Caco-2 (cell line): ENCODE measurements around the gene RNGTT. TPM values are rescaled to one million over a fixed set of nuclear protein-coding genes. Genes with fewer than 3 reads are reported as not detected.

Experiments
- BruUV-seq: library from RNA; stranded (reverse); fragments of 400-500 nt; replicated peaks from 2 replicates; lab custom pipeline; 2021; lab: Mats Ljungman, UMichigan
- CTCF ChIA-PET: fragments of 300-600 bp; sonication (Branson Sonifier 250); formaldehyde crosslinking; loops from one replicate; lab custom pipeline; 2022; ENCODE audit warnings: antibody characterized with exemption; lab: Charles Lee
- POLR2A ChIA-PET: fragments of 300-600 bp; sonication (Branson Sonifier 250); formaldehyde crosslinking; loops from one replicate; lab custom pipeline; 2022; ENCODE audit warnings: antibody characterized with exemption; lab: Charles Lee
- DNase-seq, 2 experiments: peaks; one replicate each; pipeline versions ENCODE4 v3.0.0 to v3.0.0-alpha.2; 2020 to 2022
- H3K27me3 ChIP-seq: replicated peaks from 2 replicates; pipeline ENCODE4 v1.6.0; 2011; ENCODE audit warnings: low read length; ENCODE audit not compliant: control insufficient read depth, insufficient read depth
- H3K36me3 ChIP-seq: 2 replicates; pipeline ENCODE4 v1.5.1; 2011; ENCODE audit warnings: low read length; ENCODE audit not compliant: control insufficient read depth, insufficient read depth
- H3K4me1 ChIP-seq: fragments of 250-450 bp; sonication (Bioruptor Pico); 2 replicates; pipeline ENCODE4 v1.5.1; 2020; ENCODE audit warnings: mild to moderate bottlenecking
- H3K4me3 ChIP-seq: 2 replicates; pipeline ENCODE4 v1.5.1; 2011; ENCODE audit warnings: low read depth, mild to moderate bottlenecking, control low read depth, low read length
- H3K9me3 ChIP-seq: fragments of 250-450 bp; sonication (Bioruptor Pico); 2 replicates; pipeline ENCODE4 v1.5.1; 2020; ENCODE audit warnings: mild to moderate bottlenecking, moderate library complexity
- H3K27ac Mint-ChIP-seq: one replicate; pipeline ENCODE4 v1.8.0; 2022; ENCODE audit warnings: mixed read lengths; ENCODE audit not compliant: unreplicated experiment
- H3K27me3 Mint-ChIP-seq: one replicate; pipeline ENCODE4 v1.8.0; 2022; ENCODE audit warnings: mixed read lengths; ENCODE audit not compliant: insufficient read depth, unreplicated experiment
- H3K36me3 Mint-ChIP-seq: one replicate; pipeline ENCODE4 v1.8.0; 2022; ENCODE audit warnings: mild to moderate bottlenecking, mixed read lengths; ENCODE audit not compliant: insufficient read depth, unreplicated experiment
- H3K4me1 Mint-ChIP-seq: one replicate; pipeline ENCODE4 v1.8.0; 2022; ENCODE audit warnings: low read depth, mixed read lengths; ENCODE audit not compliant: unreplicated experiment
- H3K4me3 Mint-ChIP-seq: one replicate; pipeline ENCODE4 v1.8.0; 2022; ENCODE audit warnings: mild to moderate bottlenecking, moderate library complexity, mixed read lengths; ENCODE audit not compliant: unreplicated experiment
- H3K9me3 Mint-ChIP-seq: one replicate; pipeline ENCODE4 v1.8.0; 2022; ENCODE audit warnings: mixed read lengths; ENCODE audit not compliant: unreplicated experiment
- intact Hi-C: fragments of 100-400 bp; cut with micrococcal nuclease; formaldehyde crosslinking; loops from one replicate; pipeline ENCODE4 v1.10.0; 2022; ENCODE audit not compliant: unreplicated experiment
- total RNA-seq: library from RNA; stranded (reverse); gene quantifications from 2 replicates; pipeline ENCODE4 v1.2.3, GENCODE V29; 2022
- TF ChIP-seq, protein P1 (sequence below), 2 experiments: fragments of 200-600 bp in 1 of 2; IDR thresholded peaks; 1 replicate in 1 of 2; 2 replicates in 1 of 2; pipeline versions ENCODE4 v1.5.1 to v1.8.0; 2011 to 2022; ENCODE audit warnings: antibody characterized with exemption in 1 of 2, control low read depth in 1 of 2, inconsistent platforms in 1 of 2, low read depth in 1 of 2, low read length in 1 of 2, mild to moderate bottlenecking in 1 of 2, moderate library complexity in 1 of 2; ENCODE audit not compliant: insufficient read depth in 1 of 2, severe bottlenecking in 1 of 2, unreplicated experiment in 1 of 2

Gene RNGTT
- total RNA-seq, 1 experiment from 2014 or later = 17.7 TPM

GRCh38 chr6:88662653-88663174, 300.7 kb downstream of the RNGTT start:
- no TSS peak for BruUV-seq
- TF ChIP-seq, protein P1, sequence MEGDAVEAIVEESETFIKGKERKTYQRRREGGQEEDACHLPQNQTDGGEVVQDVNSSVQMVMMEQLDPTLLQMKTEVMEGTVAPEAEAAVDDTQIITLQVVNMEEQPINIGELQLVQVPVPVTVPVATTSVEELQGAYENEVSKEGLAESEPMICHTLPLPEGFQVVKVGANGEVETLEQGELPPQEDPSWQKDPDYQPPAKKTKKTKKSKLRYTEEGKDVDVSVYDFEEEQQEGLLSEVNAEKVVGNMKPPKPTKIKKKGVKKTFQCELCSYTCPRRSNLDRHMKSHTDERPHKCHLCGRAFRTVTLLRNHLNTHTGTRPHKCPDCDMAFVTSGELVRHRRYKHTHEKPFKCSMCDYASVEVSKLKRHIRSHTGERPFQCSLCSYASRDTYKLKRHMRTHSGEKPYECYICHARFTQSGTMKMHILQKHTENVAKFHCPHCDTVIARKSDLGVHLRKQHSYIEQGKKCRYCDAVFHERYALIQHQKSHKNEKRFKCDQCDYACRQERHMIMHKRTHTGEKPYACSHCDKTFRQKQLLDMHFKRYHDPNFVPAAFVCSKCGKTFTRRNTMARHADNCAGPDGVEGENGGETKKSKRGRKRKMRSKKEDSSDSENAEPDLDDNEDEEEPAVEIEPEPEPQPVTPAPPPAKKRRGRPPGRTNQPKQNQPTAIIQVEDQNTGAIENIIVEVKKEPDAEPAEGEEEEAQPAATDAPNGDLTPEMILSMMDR (IDR thresholded peaks at IDR 0.05; ENCODE audit: insufficient read depth in 1 of 2, low read depth in 1 of 2, low read length in 1 of 2, severe bottlenecking in 1 of 2, unreplicated experiment in 1 of 2) = no peak
- intact Hi-C loops = no loop called here
- H3K9me3 ChIP-seq = no peaks in the 10 kb centered on the region; the same call in none of the 2 replicates
- DNase-seq = no peak
- ChIA-PET CTCF (no interaction called here), POLR2A (no interaction called here)
- no peak overlapping the region for H3K4me3 ChIP-seq
- Mint-ChIP-seq H3K36me3 (no peaks in the 10 kb centered on the region), H3K27ac (no peak overlapping the region), H3K4me1 (no peaks in the 10 kb centered on the region), H3K4me3 (no peak overlapping the region), H3K9me3 (peaks cover 32% of the 10 kb centered on the region), H3K27me3 (no peaks in the 10 kb centered on the region)
- H3K27me3 ChIP-seq = no peaks in the 10 kb centered on the region
- no peaks in the 10 kb centered on the region for H3K36me3 ChIP-seq
- H3K4me1 ChIP-seq = no peaks in the 10 kb centered on the region

DNA sequence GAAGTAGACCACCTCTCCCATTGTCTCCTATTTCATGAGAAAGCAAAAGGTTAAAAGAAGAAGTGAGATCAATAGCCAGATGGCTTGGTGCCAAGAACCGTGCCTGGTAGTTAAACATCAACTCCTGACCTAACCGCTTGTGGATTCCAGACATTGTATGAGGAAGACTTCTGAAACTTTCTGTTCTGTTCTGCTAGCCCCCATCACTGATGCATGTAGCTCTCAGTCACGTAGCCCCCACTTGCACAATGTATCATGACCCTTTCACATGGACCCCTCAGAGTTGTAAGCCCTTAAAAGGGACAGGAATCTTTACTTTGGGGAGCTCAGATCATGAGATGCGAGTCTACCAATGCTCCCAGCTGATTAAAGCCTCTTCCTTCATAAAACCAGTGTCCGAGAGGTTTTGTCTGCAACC, 301.2 kb downstream of the RNGTT start:
- H3K4me1 ChIP-seq = no peaks in the 10 kb centered on the region
- intact Hi-C loops = no loop called here
- no peak overlapping the region for H3K4me3 Mint-ChIP-seq
- H3K9me3 Mint-ChIP-seq = peaks cover 32% of the 10 kb centered on the region
- ChIA-PET POLR2A (no interaction called here), CTCF (no interaction called here)
- DNase-seq = no peak
- H3K27me3 Mint-ChIP-seq = no peaks in the 10 kb centered on the region
- H3K27ac Mint-ChIP-seq = no peak overlapping the region
- no peaks in the 10 kb centered on the region for H3K4me1 Mint-ChIP-seq
- BruUV-seq = no TSS peak
- TF ChIP-seq, protein P1 (IDR thresholded peaks at IDR 0.05; ENCODE audit: insufficient read depth in 1 of 2, low read depth in 1 of 2, low read length in 1 of 2, severe bottlenecking in 1 of 2, unreplicated experiment in 1 of 2) = no peak
- no peaks in the 10 kb centered on the region for H3K36me3 ChIP-seq
- no peak overlapping the region for H3K4me3 ChIP-seq
- H3K9me3 ChIP-seq = no peaks in the 10 kb centered on the region; the same call in none of the 2 replicates
- no peaks in the 10 kb centered on the region for H3K27me3 ChIP-seq
- no peaks in the 10 kb centered on the region for H3K36me3 Mint-ChIP-seq

DNA sequence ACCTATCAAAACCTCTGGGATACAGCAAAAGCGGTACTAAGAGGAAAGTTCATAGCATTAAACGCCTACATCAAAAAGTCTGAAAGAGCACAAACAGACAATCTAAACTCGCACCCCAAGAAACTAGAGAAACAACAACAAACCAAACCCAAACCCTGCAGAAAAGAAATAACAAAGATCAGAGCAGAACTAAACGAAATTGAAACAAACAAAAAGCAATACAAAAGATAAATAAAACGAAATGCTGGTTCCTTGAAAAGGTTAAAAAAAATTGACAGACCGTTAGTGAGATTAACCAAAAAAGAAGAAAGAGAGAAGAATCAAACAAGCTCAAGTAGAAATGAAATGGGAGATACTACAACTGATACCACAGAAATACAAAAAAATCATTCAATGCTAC, 302.3 kb downstream of the RNGTT start:
- Mint-ChIP-seq H3K4me3 (no peak overlapping the region), H3K27ac (no peak overlapping the region), H3K9me3 (peaks cover 32% of the 10 kb centered on the region), H3K36me3 (no peaks in the 10 kb centered on the region), H3K27me3 (no peaks in the 10 kb centered on the region), H3K4me1 (no peaks in the 10 kb centered on the region)
- no peak overlapping the region for H3K4me3 ChIP-seq
- ChIA-PET CTCF (no interaction called here), POLR2A (no interaction called here)
- no TSS peak for BruUV-seq
- no peaks in the 10 kb centered on the region; the same call in none of the 2 replicates for H3K9me3 ChIP-seq
- H3K4me1 ChIP-seq = no peaks in the 10 kb centered on the region
- TF ChIP-seq, protein P1 (IDR thresholded peaks at IDR 0.05; ENCODE audit: insufficient read depth in 1 of 2, low read depth in 1 of 2, low read length in 1 of 2, severe bottlenecking in 1 of 2, unreplicated experiment in 1 of 2) = no peak
- H3K27me3 ChIP-seq = no peaks in the 10 kb centered on the region
- no peak for DNase-seq
- H3K36me3 ChIP-seq = no peaks in the 10 kb centered on the region
- intact Hi-C loops = no loop called here
